GM13976 (cell line): ENCODE measurements around the gene HTR3B.

Source experiments
- DNase-seq: peaks from one replicate; pipeline ENCODE4 v3.0.0; 2012; ENCODE audit warnings: low spot score
- in situ Hi-C: fragments of 300-500 bp; cut with MboI; formaldehyde crosslinking; loops from one replicate; pipeline ENCODE4 v1.12.0; 2022; ENCODE audit warnings: low sequenced_read_pairs, mixed read lengths, inconsistent platforms; ENCODE audit not compliant: unreplicated experiment
- TF ChIP-seq, protein P1 (sequence below): IDR thresholded peaks from 2 replicates; pipeline ENCODE4 v1.5.1; 2012; ENCODE audit warnings: borderline replicate concordance, mild to moderate bottlenecking; ENCODE audit not compliant: insufficient read depth; ENCODE audit errors: extremely low read depth, missing control alignments, control extremely low read depth

The HTR3B gene

DNA sequence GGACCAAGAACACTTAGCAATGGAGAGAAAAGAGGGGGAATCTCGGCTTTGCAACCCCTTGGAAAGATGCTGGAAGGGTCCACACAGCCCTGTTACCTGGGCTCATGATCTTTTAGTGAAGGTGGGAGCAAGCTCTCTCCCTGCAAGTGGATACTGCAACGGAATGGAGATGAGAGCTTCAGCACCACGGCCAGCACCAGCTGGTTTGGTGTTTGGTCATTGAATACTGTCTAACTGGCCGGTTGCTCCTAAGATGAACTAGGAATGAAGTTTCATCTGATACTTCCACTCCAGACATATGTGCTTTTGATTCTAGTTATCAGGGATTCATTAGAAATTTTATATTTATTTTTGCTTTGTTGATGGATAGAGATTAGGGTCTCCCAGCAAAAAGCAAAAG lies 86.6 kb downstream of the HTR3B start:
- TF ChIP-seq, protein P1, sequence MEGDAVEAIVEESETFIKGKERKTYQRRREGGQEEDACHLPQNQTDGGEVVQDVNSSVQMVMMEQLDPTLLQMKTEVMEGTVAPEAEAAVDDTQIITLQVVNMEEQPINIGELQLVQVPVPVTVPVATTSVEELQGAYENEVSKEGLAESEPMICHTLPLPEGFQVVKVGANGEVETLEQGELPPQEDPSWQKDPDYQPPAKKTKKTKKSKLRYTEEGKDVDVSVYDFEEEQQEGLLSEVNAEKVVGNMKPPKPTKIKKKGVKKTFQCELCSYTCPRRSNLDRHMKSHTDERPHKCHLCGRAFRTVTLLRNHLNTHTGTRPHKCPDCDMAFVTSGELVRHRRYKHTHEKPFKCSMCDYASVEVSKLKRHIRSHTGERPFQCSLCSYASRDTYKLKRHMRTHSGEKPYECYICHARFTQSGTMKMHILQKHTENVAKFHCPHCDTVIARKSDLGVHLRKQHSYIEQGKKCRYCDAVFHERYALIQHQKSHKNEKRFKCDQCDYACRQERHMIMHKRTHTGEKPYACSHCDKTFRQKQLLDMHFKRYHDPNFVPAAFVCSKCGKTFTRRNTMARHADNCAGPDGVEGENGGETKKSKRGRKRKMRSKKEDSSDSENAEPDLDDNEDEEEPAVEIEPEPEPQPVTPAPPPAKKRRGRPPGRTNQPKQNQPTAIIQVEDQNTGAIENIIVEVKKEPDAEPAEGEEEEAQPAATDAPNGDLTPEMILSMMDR = no peak
- DNase-seq = no peak
- in situ Hi-C loops = loop anchor here (10.0 kb wide), 1 partner anchor 274 kb away; no protein-coding TSS in a partner anchor

GRCh38 chr11:113991718-113992458 lies 87.3 kb downstream of the HTR3B start:
- TF ChIP-seq, protein P1 = no peak
- in situ Hi-C loops = loop anchor here (10.0 kb wide), 1 partner anchor 273 kb away; no protein-coding TSS in a partner anchor
- DNase-seq = no peak

DNA sequence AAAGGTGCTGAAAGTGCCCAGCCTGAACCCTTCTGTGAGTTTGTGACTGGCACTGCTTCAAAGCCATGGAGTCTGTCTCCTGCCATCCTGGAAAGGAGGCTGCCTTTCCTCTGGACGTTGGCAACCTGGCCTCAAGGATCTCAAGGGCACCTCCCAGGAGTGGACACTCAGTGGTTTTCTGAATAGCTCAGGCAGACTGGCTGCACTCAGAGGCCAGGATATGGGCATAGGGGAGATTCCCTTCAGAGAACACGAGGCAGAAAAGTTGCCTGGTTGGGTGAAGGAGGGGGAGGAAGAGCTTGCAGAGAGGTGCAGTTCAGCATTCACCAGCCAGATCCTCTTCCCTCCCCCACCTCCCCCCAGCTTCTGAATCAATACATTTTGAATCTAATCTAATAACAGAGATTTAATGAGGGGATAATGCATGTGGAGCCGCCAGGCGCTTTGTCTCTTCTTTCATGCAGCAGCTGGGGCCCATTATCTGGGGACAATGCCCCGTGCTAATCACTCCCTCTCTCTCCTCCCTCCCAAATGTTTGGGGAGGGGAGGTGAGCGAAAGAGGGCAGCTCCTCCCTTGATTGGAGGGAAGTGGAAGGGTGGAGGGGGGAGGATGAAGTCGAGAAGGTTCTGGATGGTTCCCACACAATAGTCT lies 88.0 kb downstream of the HTR3B start:
- in situ Hi-C loops = loop anchor here (10.0 kb wide), 1 partner anchor 272 kb away; no protein-coding TSS in a partner anchor
- DNase-seq = no peak
- TF ChIP-seq, protein P1 = no peak

DNA sequence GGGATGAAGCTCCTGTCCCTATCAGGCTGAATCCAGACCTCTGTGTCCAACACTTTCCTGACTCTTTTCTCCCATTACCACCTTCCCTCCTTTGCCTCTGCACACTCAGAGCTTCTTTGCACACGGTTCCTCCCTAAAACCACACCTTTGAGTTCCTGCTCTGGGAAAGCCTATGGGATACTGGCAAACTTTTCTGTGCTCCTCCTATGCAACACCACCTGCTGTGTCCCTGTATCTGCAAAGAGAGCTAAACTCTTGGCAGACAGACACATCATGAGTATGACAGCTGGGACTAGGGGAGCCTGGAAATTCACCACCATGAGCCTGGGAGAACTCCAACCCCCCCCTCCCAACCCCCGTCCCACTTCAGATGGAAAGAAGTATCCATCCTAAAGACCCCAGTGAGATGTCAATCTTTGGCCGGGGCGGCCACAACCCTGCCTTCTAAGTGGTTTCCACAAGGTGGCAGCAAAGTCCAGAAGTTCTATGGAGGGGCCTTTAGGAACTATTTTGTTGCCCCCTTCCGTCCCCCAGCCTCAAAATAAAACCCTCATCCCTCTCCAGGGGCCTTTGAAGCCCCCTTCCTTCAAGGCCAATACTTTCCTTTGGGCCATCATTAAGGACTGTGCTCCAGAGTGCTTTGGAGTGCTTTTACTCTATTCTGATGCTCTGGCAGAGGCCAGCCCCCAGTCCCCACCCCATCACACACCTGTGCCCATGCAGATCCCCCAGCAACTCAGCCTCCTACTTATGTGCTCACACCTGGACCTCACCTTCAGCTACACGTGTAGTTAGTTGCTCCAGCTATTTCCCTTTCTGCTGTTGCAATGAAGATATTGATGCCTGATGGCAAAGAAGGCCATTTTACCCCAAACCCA lies 89.7 kb downstream of the HTR3B start:
- in situ Hi-C loops = loop anchor here (10.0 kb wide), 1 partner anchor 270 kb away; no protein-coding TSS in a partner anchor
- peak; percentile 58 for DNase-seq

More for the DNA sequence above, 89.7 kb downstream of the HTR3B start:
- TF ChIP-seq, protein P1 = peak; percentile 35
